GM23338 (cell line): ENCODE data around the gene CDH4. TPM values are rescaled to one million over a fixed set of nuclear protein-coding genes. Genes with fewer than 3 reads are reported as not detected.

Experiments used
- ATAC-seq: fragments of 200-7000 bp; cut with Tn5 transposase; 3 replicates; pipeline ENCODE4 v1.9.1; 2020
- DNase-seq: peaks from one replicate; pipeline ENCODE4 v3.0.0-alpha.2; 2015; ENCODE audit warnings: low spot score
- H2AFZ ChIP-seq: fragments of 200-600 bp; sonication (generic); 2 replicates; pipeline ENCODE4 v1.8.0; 2016; ENCODE audit warnings: antibody characterized with exemption, mild to moderate bottlenecking, moderate library complexity
- H3F3A ChIP-seq: fragments of 200-600 bp; sonication (generic); replicated peaks from 2 replicates; pipeline ENCODE4 v1.8.0; 2017; ENCODE audit warnings: antibody characterized with exemption, mixed run types, low read depth
- H3K27ac ChIP-seq: fragments of 200-600 bp; sonication (generic); 2 replicates; pipeline ENCODE4 v1.6.1; 2016; ENCODE audit warnings: low read depth
- H3K27me3 ChIP-seq: fragments of 200-600 bp; sonication (generic); 2 replicates; pipeline ENCODE4 v1.8.0; 2016; ENCODE audit warnings: mild to moderate bottlenecking, mixed run types, moderate library complexity; ENCODE audit not compliant: insufficient read depth
- H3K36me3 ChIP-seq: fragments of 200-600 bp; sonication (generic); 2 replicates; pipeline ENCODE4 v1.8.0; 2016; ENCODE audit warnings: mild to moderate bottlenecking; ENCODE audit not compliant: insufficient read depth
- H3K4me1 ChIP-seq: fragments of 200-600 bp; sonication (generic); 2 replicates; pipeline ENCODE4 v1.8.0; 2016; ENCODE audit warnings: mild to moderate bottlenecking, moderate library complexity; ENCODE audit not compliant: insufficient read depth
- H3K4me2 ChIP-seq: fragments of 200-600 bp; sonication (generic); 2 replicates; pipeline ENCODE4 v1.7.1; 2017; ENCODE audit warnings: mixed run types
- H3K4me3 ChIP-seq: fragments of 200-600 bp; sonication (generic); 2 replicates; pipeline ENCODE4 v1.6.1; 2016; ENCODE audit warnings: mixed run types
- H3K79me2 ChIP-seq: fragments of 200-600 bp; sonication (generic); replicated peaks from 2 replicates; pipeline ENCODE4 v1.8.0; 2017; ENCODE audit warnings: mild to moderate bottlenecking; ENCODE audit not compliant: insufficient read depth
- H3K9me2 ChIP-seq: fragments of 200-600 bp; sonication (generic); 2 replicates; pipeline ENCODE4 v1.8.0; 2017; ENCODE audit not compliant: insufficient read depth
- H4K20me1 ChIP-seq: fragments of 200-600 bp; sonication (generic); replicated peaks from 2 replicates; pipeline ENCODE4 v1.8.0; 2017; ENCODE audit warnings: mild to moderate bottlenecking; ENCODE audit not compliant: insufficient read depth
- H3K27ac Mint-ChIP-seq: 2 replicates; pipeline ENCODE4 v1.8.0; 2020; ENCODE audit warnings: inconsistent platforms, mild to moderate bottlenecking, moderate library complexity, mixed read lengths
- H3K27me3 Mint-ChIP-seq: 3 replicates; pipeline ENCODE4 v1.8.0; 2022; ENCODE audit warnings: low read depth, mild to moderate bottlenecking, moderate library complexity, mixed read lengths, inconsistent platforms; ENCODE audit not compliant: insufficient read depth, poor library complexity
- H3K36me3 Mint-ChIP-seq: 3 replicates; pipeline ENCODE4 v1.8.0; 2021; ENCODE audit warnings: low read depth, mild to moderate bottlenecking, inconsistent platforms, moderate library complexity, mixed read lengths
- H3K4me1 Mint-ChIP-seq: 3 replicates; pipeline ENCODE4 v1.8.0; 2020; ENCODE audit warnings: mild to moderate bottlenecking, inconsistent platforms, mixed read lengths
- H3K4me3 Mint-ChIP-seq: 3 replicates; pipeline ENCODE4 v1.8.0; 2021; ENCODE audit warnings: moderate library complexity, mild to moderate bottlenecking, inconsistent platforms, mixed read lengths
- H3K9me3 Mint-ChIP-seq: 3 replicates; pipeline ENCODE4 v1.8.0; 2020; ENCODE audit warnings: moderate library complexity, mild to moderate bottlenecking, inconsistent platforms, mixed read lengths
- CREB1 ChIP-seq: fragments of 250-450 bp; sonication (Bioruptor Pico); IDR thresholded peaks from 2 replicates; pipeline ENCODE4 v1.5.0; 2020; ENCODE audit warnings: low read depth, mild to moderate bottlenecking, moderate library complexity
- EZH2 ChIP-seq: fragments of 200-600 bp; sonication (generic); IDR thresholded peaks from one replicate; pipeline ENCODE4 v1.8.0; 2017; ENCODE audit warnings: antibody characterized with exemption, mild to moderate bottlenecking, low read depth; ENCODE audit not compliant: unreplicated experiment
- NANOG ChIP-seq: IDR thresholded peaks from 2 replicates; pipeline ENCODE4 v1.6.1; 2016; ENCODE audit warnings: antibody characterized with exemption, borderline replicate concordance
- STAT1 ChIP-seq: IDR thresholded peaks from one replicate; pipeline ENCODE4 v1.6.1; 2016; ENCODE audit warnings: antibody characterized with exemption; ENCODE audit not compliant: unreplicated experiment
- ZNF331 ChIP-seq: fragments of 250-450 bp; sonication (Bioruptor Pico); IDR thresholded peaks from 2 replicates; pipeline ENCODE4 v1.5.0; 2020; ENCODE audit warnings: low read depth, mild to moderate bottlenecking, moderate library complexity
- polyA plus RNA-seq: library from polyadenylated mRNA; unstranded; fragments of >200 nt; fragmentation: Nextera tagmentation; extraction: Ambion mirVana; gene quantifications from 2 replicates; pipeline ENCODE4 v1.2.1, GENCODE V29; 2016
- total RNA-seq: library from RNA; depleted of rRNA; stranded (reverse); fragments of >200 nt; shearing (Covaris generic); gene quantifications from 2 replicates; pipeline ENCODE4 v1.2.3, GENCODE V29; 2014
- TF ChIP-seq, protein P1 (sequence below): IDR thresholded peaks from one replicate; pipeline ENCODE4 v1.6.1; 2018; ENCODE audit warnings: antibody characterized with exemption; ENCODE audit not compliant: unreplicated experiment

Gene CDH4
- total and polyA plus RNA-seq, 2 experiments from 2014 or later: 1.2 to 4.2 TPM

DNA sequence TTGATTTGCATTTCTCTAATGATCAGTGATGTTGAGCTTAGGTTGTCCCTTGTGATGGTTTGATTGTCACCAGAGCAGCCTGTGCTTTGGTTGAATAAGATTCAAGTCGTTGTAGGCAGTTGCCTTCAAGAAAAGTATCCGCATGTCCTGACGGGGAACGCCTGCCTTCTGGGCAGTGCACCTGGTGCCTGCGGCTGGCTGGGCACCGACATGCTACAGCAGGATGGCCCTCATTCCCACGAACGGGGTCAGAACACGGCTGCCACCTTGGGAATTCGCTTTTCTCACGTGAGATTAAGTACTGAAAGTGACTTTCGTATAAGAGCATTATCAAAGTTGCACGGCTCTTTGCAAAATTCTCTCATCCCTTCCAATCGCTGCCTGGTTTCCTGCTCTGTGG, 78.4 kb downstream of the CDH4 start:
- Histone ChIP-seq H3K4me3 (no peak overlapping the region), H3F3A (no peaks in the 10 kb centered on the region), H3K36me3 (no peaks in the 10 kb centered on the region), H3K4me2 (no peak overlapping the region), H3K27me3 (peaks cover 4% of the 10 kb centered on the region; the same call in 1 of the 2 replicates), H3K79me2 (no peaks in the 10 kb centered on the region), H3K4me1 (no peaks in the 10 kb centered on the region), H4K20me1 (no peaks in the 10 kb centered on the region; the same call in 1 of the 2 replicates), H3K27ac (no peak overlapping the region), H2AFZ (no peak overlapping the region), H3K9me2 (no peaks in the 10 kb centered on the region)
- Mint-ChIP-seq H3K27ac (no peak overlapping the region), H3K36me3 (no peaks in the 10 kb centered on the region), H3K4me1 (peaks cover 4% of the 10 kb centered on the region), H3K4me3 (no peak overlapping the region), H3K9me3 (no peaks in the 10 kb centered on the region), H3K27me3 (peaks cover 15% of the 10 kb centered on the region)
- no peak for TF ChIP-seq NANOG
- TF ChIP-seq CREB1 (CRISPR knock-in tag): no peak
- TF ChIP-seq ZNF331: no peak
- TF ChIP-seq STAT1: no peak
- TF ChIP-seq EZH2: no peak
- DNase-seq (no peak), ATAC-seq (no peak)

DNA sequence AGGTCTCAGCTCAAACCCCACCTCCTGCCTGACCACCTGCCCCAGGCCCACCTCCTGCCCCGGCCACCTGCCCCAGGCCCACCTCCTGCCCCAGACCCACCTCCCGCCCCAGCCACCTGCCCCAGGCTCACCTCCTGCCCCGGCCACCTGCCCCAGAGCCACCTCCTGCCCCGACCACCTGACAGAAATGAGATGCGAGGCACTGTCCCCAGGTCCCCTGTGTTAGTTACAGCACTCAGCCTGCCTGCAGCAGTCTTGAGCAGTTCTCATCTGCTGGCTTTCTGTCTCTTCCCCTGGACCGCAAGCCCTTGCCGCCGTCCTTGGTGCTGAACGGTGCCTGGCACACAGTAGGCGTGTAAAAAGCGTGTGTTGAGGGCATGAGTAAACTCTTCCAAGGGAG, 79.5 kb downstream of the CDH4 start:
- TF ChIP-seq, protein P1, sequence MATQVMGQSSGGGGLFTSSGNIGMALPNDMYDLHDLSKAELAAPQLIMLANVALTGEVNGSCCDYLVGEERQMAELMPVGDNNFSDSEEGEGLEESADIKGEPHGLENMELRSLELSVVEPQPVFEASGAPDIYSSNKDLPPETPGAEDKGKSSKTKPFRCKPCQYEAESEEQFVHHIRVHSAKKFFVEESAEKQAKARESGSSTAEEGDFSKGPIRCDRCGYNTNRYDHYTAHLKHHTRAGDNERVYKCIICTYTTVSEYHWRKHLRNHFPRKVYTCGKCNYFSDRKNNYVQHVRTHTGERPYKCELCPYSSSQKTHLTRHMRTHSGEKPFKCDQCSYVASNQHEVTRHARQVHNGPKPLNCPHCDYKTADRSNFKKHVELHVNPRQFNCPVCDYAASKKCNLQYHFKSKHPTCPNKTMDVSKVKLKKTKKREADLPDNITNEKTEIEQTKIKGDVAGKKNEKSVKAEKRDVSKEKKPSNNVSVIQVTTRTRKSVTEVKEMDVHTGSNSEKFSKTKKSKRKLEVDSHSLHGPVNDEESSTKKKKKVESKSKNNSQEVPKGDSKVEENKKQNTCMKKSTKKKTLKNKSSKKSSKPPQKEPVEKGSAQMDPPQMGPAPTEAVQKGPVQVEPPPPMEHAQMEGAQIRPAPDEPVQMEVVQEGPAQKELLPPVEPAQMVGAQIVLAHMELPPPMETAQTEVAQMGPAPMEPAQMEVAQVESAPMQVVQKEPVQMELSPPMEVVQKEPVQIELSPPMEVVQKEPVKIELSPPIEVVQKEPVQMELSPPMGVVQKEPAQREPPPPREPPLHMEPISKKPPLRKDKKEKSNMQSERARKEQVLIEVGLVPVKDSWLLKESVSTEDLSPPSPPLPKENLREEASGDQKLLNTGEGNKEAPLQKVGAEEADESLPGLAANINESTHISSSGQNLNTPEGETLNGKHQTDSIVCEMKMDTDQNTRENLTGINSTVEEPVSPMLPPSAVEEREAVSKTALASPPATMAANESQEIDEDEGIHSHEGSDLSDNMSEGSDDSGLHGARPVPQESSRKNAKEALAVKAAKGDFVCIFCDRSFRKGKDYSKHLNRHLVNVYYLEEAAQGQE: peak; percentile 66
- no peak for TF ChIP-seq CREB1 (CRISPR knock-in tag)

More for the DNA sequence above, 79.5 kb downstream of the CDH4 start:
- Histone ChIP-seq H3K27me3 (peaks cover 6% of the 10 kb centered on the region; the same call in 1 of the 2 replicates), H3K27ac (no peak overlapping the region), H3K4me3 (no peak overlapping the region), H3K79me2 (no peaks in the 10 kb centered on the region), H4K20me1 (no peaks in the 10 kb centered on the region; the same call in 1 of the 2 replicates), H3K36me3 (no peaks in the 10 kb centered on the region), H3K4me1 (no peaks in the 10 kb centered on the region), H2AFZ (no peak overlapping the region), H3K9me2 (no peaks in the 10 kb centered on the region), H3K4me2 (no peak overlapping the region), H3F3A (no peaks in the 10 kb centered on the region)
- H3K4me1 Mint-ChIP-seq: peaks cover 4% of the 10 kb centered on the region
- H3K27ac Mint-ChIP-seq: no peak overlapping the region
- H3K4me3 Mint-ChIP-seq: no peak overlapping the region
- no peaks in the 10 kb centered on the region for H3K9me3 Mint-ChIP-seq
- ATAC-seq (peak; percentile 73), DNase-seq (no peak)
- H3K36me3 Mint-ChIP-seq: no peaks in the 10 kb centered on the region
- H3K27me3 Mint-ChIP-seq: peaks cover 16% of the 10 kb centered on the region
